B cell (primary cell): ENCODE data around the gene NTRK2.

Experiments used
- CTCF ChIP-seq: fragments of 200-600 bp; IDR thresholded peaks from one replicate; pipeline ENCODE4 v1.8.0; 2022; ENCODE audit warnings: antibody characterized with exemption, mild to moderate bottlenecking
- EZH2 ChIP-seq: IDR thresholded peaks from 2 replicates; pipeline ENCODE4 v1.6.1; 2012; ENCODE audit warnings: borderline replicate concordance, low read depth, mild to moderate bottlenecking, moderate library complexity, low read length; ENCODE audit not compliant: insufficient read depth, poor library complexity, severe bottlenecking

- TF ChIP-seq CTCF (no peak), EZH2 (no peak)
These were observed 861 bp downstream of the NTRK2 start for GRCh38 chr9:84670138-84671041.
